ENCODE measurements around the gene RELN. TPM values are rescaled to one million over a fixed set of nuclear protein-coding genes. Genes with fewer than 3 reads are reported as not detected.

The RELN gene
- total RNA-seq, 1 experiment from 2014 or later, result 0.31 TPM

DNA sequence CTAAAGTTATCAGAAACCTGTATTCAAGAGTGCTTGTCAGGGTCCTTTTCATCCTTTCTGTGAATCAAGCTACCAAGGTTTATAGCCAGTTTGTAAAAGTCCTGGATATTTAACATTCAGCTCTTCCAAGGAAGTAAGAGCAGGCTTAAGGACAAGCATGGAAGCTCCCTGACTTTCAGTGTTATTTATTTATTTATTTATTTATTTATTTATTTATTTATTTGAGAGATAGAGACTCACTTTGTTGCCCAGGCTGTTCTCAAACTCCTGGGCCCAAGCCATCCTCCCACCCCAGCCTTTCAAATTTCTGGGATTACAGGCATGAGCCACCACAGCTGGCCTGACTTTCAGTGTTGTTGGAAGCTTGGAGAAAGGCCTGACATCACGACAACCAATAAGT lies 44.4 kb upstream of the RELN start:
- H3K27me3 Mint-ChIP-seq (ENCODE audit: unreplicated experiment), result no peaks in the 10 kb centered on the region
- no peaks in the 10 kb centered on the region for H3K36me3 Mint-ChIP-seq (ENCODE audit: insufficient read depth, unreplicated experiment)
- H3K4me1 Mint-ChIP-seq (ENCODE audit: low read depth, unreplicated experiment), result no peaks in the 10 kb centered on the region
- H3K4me3 Mint-ChIP-seq (ENCODE audit: low read depth, unreplicated experiment), result no peak overlapping the region
- no peak for TF ChIP-seq CTCF (IDR thresholded peaks at IDR 0.05; ENCODE audit: unreplicated experiment)
- BruUV-seq (replicated peaks), result no TSS peak
- H3K27ac Mint-ChIP-seq (ENCODE audit: unreplicated experiment), result no peak overlapping the region
- CTCF ChIA-PET, result interaction anchor here (0.6 kb wide), 1 partner anchor 1126 kb away, joined by 10 read pairs; no protein-coding TSS in a partner anchor
- no peaks in the 10 kb centered on the region for H3K9me3 Mint-ChIP-seq (ENCODE audit: low read depth, unreplicated experiment)
- no peak for DNase-seq
- intact Hi-C loops (cut with micrococcal nuclease; ENCODE audit: unreplicated experiment), result no loop called here

DNA sequence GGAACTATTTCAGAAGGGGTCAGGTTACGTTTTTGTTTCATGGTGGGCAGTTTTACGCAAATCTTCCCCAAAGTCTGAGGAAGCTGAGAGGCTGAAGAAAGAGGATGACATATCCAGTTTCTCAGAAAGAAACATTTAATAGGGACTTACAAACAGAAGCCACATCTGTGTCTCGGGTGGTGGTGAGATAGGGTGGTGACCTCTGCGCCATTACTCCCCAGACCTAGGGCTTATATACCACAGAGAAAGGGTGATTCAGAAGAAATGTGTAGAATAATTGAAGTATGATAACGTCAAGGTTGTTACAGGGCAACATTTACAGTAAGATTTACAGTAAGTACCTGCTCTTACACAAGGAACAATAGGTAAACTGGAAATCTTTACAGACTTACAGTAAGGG lies 43.0 kb upstream of the RELN start:
- CTCF ChIA-PET, result no interaction called here
- H3K4me3 Mint-ChIP-seq (ENCODE audit: low read depth, unreplicated experiment), result no peak overlapping the region
- BruUV-seq (replicated peaks), result no TSS peak
- H3K27ac Mint-ChIP-seq (ENCODE audit: unreplicated experiment), result no peak overlapping the region
- no peaks in the 10 kb centered on the region for H3K36me3 Mint-ChIP-seq (ENCODE audit: insufficient read depth, unreplicated experiment)
- intact Hi-C loops (cut with micrococcal nuclease; ENCODE audit: unreplicated experiment), result no loop called here
- no peaks in the 10 kb centered on the region for H3K9me3 Mint-ChIP-seq (ENCODE audit: low read depth, unreplicated experiment)
- DNase-seq, result no peak
- TF ChIP-seq CTCF (IDR thresholded peaks at IDR 0.05; ENCODE audit: unreplicated experiment), result no peak
- no peaks in the 10 kb centered on the region for H3K27me3 Mint-ChIP-seq (ENCODE audit: unreplicated experiment)
- H3K4me1 Mint-ChIP-seq (ENCODE audit: low read depth, unreplicated experiment), result no peaks in the 10 kb centered on the region

DNA sequence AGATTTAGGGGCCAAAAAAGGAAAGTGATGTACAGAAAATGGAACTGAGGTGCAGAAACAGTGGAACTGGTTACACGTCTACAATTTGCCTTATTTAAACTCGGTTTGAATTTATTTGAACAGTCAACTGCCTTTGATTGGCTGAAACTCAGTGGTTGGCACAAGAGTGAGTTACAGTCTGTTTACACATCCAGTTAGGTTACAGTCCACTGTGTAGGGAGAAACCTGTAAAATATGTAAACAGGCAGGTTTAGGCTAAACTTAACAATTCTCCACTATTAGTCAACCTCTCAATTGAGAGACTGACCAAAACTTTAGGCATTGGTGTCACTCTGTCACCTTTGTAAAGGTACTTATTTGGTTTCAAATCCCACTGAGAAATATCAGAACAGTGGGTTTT lies 40.3 kb upstream of the RELN start:
- TF ChIP-seq CTCF (IDR thresholded peaks at IDR 0.05; ENCODE audit: unreplicated experiment), result no peak
- Mint-ChIP-seq H3K36me3 (ENCODE audit: insufficient read depth, unreplicated experiment) (no peaks in the 10 kb centered on the region), H3K4me1 (ENCODE audit: low read depth, unreplicated experiment) (no peaks in the 10 kb centered on the region), H3K27me3 (ENCODE audit: unreplicated experiment) (no peaks in the 10 kb centered on the region), H3K9me3 (ENCODE audit: low read depth, unreplicated experiment) (no peaks in the 10 kb centered on the region), H3K4me3 (ENCODE audit: low read depth, unreplicated experiment) (no peak overlapping the region), H3K27ac (ENCODE audit: unreplicated experiment) (no peak overlapping the region)
- intact Hi-C loops (cut with micrococcal nuclease; ENCODE audit: unreplicated experiment), result no loop called here
- CTCF ChIA-PET, result no interaction called here
- DNase-seq, result no peak
- BruUV-seq (replicated peaks), result no TSS peak

- H3K4me3 Mint-ChIP-seq (ENCODE audit: low read depth, unreplicated experiment), result no peak overlapping the region
- H3K27ac Mint-ChIP-seq (ENCODE audit: unreplicated experiment), result no peak overlapping the region
- CTCF ChIA-PET, result no interaction called here
- no peaks in the 10 kb centered on the region for H3K9me3 Mint-ChIP-seq (ENCODE audit: low read depth, unreplicated experiment)
- intact Hi-C loops (cut with micrococcal nuclease; ENCODE audit: unreplicated experiment), result no loop called here
- H3K36me3 Mint-ChIP-seq (ENCODE audit: insufficient read depth, unreplicated experiment), result no peaks in the 10 kb centered on the region
- no TSS peak for BruUV-seq (replicated peaks)
- TF ChIP-seq CTCF (IDR thresholded peaks at IDR 0.05; ENCODE audit: unreplicated experiment), result no peak
- no peaks in the 10 kb centered on the region for H3K27me3 Mint-ChIP-seq (ENCODE audit: unreplicated experiment)
- no peak for DNase-seq
- H3K4me1 Mint-ChIP-seq (ENCODE audit: low read depth, unreplicated experiment), result no peaks in the 10 kb centered on the region
Observed at GRCh38 chr7:104024632-104025031, 35.2 kb upstream of the RELN start.

GRCh38 chr7:104023100-104023499 lies 33.6 kb upstream of the RELN start:
- no peak for TF ChIP-seq CTCF (IDR thresholded peaks at IDR 0.05; ENCODE audit: unreplicated experiment)
- no peak overlapping the region for H3K27ac Mint-ChIP-seq (ENCODE audit: unreplicated experiment)
- no peak for DNase-seq
- no peak overlapping the region for H3K4me3 Mint-ChIP-seq (ENCODE audit: low read depth, unreplicated experiment)
- BruUV-seq (replicated peaks), result no TSS peak
- H3K4me1 Mint-ChIP-seq (ENCODE audit: low read depth, unreplicated experiment), result no peaks in the 10 kb centered on the region
- CTCF ChIA-PET, result no interaction called here
- H3K36me3 Mint-ChIP-seq (ENCODE audit: insufficient read depth, unreplicated experiment), result no peaks in the 10 kb centered on the region
- H3K27me3 Mint-ChIP-seq (ENCODE audit: unreplicated experiment), result no peaks in the 10 kb centered on the region
- intact Hi-C loops (cut with micrococcal nuclease; ENCODE audit: unreplicated experiment), result no loop called here
- H3K9me3 Mint-ChIP-seq (ENCODE audit: low read depth, unreplicated experiment), result no peaks in the 10 kb centered on the region

Data from Calu3 (cell line).